HPDE6-E6E7 (cell line): ENCODE measurements around the gene PCYT1A.
"Not testable (repeated sequence)": the region's sequence is repeated elsewhere in the genome, so short reads cannot be mapped to it uniquely, and the experiment has no call there.

Source experiments
- DNase-seq: peaks from one replicate; pipeline ENCODE4 v3.0.0; 2011; ENCODE audit warnings: missing footprints; ENCODE audit errors: extremely low spot score

Gene PCYT1A

DNA sequence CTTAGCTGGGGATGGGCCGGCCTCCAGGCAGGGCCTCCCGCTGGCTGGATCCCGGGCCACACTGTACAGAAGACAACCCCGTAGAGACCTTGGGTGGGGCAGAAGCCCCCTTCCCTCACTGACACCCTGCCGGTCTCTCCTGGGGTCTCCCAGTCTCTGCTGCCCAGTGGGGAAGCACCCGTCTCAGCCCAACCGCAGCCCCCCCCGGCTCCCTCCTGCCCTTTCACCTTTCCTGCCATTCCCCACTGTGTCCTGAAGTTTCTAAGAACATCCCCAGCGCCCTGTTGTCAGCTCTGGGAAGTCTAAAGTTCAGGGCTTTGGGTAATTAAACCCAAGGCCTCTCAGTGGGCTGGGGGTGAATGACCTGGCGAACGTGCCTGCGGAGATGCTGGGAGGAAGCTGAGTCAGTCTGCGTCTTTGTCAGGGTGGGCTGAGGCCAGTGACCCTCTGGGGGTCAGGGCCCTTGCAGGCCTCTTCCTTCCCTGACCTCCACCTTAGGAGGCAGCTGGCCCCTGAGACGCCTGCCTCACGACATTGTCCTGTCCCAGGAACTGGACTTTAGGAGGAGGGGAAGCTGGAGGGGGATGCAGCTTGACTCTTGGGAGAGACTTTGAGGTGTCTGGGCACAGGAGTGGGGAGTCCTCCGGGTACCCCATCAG is 72.6 kb downstream of the PCYT1A start:
- no peak for DNase-seq

DNA sequence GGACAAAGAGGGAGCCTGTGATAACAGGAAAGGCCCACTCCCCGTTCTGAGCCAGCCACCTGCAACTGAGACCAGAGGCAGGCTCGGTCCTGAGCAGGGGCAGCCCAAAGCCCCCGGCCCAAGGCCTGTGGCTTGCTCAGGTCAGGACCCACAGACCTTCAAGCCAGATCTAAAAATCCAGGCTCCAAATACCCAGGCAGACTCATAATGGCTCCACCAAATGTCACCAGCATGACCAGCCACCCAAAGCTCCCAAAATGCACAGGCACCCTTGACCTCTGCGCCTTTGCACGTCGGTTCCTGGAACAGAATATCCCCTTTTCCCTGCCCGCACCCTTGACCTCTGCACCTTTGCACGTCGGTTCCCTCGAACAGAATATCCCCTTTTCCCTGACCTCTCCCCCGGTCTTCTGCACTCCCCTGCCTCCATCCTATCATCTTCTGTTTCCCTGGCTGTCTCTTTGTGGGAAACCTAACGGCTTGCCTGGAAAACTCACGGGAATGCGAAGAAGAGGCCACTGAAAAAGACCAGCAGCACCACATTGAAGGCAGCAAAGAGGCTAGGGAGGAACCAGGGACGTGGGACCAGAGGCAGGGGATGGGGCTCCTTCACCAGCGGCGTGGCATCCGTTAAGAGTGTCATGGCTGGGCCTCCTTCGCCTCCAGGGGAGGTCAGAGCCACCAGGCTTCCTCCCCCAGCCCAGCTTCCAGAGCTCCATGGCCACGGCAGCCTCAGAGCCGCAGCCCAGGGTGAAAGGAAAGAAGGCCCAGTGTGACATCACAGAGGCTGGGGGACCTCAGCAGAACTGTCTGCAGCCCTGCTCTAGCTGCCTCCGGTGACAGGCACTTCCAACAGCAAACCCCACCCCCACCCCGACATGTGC is 76.6 kb downstream of the PCYT1A start, which contains the start of gene ZDHHC19:
TSS of gene ZDHHC19 (minus strand) at position 728 of the 884 bp plus-strand sequence. CDS start at position 643, 85 bp downstream.
- DNase-seq, result no peak

DNA sequence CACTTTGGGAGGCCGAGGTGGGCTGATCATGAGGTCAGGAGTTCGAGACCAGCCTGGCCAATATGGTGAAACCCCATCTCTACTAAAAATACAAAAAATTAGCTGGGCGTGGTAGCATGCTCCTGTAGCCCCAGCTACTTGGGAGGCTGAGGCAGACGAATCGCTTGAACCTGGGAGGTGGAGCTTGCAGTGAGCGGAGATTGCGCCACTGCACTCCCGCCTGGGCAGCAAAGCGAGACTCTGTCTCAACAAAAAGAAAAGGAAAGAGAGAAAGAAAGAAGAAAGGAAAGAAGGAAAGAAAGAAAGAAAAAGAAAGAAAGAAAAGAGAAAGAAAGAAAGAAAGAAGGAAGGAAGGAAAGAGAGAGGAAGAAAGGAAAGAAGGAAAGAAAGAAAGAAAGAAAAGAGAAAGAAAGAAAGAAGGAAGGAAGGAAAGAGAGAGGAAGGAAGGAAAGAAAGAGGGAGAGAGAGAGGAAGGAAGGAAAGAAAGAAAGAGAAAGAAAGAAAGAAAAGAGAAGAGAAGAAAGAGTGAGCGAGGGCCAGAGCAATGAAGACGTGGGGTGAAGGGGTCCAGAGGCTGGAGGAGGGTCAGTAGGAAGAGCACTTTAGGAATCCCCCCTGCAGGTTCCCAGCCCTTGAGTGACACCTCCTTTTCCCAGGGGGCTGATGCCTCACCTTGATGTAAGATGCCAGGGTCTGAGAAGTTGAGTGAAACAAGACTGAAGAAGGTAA is 77.4 kb downstream of the PCYT1A start:
- not testable (repeated sequence) for DNase-seq

DNA sequence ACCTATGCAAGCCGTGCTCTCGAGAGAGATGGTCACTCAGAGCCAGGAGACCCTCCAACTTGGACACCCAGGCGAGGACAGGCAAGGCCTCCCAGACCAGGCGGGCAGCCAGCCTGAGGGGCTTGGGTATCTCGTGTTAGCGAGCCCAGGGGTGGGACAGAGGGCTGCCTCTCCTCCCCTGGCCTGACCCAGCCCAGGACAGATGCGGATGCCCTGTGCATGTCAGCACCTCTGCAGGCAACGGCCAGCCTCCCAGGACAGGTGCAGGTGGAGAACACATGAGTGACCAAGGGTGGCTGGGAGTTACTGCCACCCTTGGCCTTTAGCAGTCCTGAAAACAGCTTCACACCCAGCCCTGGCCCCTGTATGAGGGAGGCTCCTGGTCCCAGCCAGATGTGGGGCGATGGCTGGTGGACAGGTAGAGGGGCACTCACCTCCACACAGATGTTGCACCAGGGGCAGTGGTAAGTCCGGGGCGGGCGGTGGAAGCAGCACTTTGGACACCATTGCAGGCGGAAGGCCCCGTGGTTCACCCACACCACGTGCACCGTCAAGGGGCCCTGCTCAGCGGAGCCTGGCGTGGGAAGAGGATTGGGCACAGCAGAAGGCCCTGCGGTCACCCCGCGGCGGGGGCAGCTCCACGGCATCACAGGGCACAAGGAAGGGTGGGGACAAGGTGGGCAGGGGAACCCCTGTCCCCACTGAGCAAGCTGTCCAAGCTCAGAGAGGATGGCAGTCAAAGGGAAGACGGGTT is 78.4 kb downstream of the PCYT1A start:
- no peak for DNase-seq

DNA sequence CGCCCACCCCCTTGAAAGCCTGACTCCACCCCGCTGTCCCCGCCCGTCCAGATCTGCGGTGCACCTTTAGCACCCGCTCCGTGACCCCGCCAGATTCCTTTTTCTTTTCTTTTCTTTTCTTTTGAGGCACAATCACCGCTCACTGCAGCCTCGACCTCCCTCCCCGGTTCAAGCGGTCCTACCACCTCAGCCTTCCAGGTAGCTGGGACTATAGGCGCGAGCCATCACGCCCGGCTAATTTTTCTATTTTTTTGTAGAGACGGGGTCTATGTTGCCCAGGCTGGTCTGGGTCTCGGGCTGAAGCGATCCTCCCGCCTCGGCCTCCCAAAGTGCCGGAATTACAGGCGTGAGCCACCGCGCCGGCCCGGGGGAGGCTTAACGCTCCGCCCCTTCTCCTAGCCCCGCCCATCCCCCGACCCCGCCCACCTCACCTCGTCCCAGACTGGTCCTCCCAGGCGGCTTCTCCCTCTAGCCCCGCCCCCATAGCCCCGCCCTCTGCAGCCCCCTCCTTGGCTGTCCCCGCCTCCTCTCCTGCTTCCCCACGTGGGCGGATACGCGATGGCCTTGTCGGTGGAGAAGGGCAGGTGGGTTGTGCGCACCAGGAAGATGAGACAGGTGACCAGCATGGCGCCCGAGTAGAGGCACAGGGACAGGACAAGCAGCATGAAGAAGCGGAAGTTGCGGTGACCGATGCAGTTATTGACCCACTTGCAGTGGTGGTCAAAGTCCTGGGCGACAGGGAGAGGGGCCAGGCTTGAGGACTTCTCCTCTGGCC is 79.5 kb downstream of the PCYT1A start:
- no peak for DNase-seq

DNA sequence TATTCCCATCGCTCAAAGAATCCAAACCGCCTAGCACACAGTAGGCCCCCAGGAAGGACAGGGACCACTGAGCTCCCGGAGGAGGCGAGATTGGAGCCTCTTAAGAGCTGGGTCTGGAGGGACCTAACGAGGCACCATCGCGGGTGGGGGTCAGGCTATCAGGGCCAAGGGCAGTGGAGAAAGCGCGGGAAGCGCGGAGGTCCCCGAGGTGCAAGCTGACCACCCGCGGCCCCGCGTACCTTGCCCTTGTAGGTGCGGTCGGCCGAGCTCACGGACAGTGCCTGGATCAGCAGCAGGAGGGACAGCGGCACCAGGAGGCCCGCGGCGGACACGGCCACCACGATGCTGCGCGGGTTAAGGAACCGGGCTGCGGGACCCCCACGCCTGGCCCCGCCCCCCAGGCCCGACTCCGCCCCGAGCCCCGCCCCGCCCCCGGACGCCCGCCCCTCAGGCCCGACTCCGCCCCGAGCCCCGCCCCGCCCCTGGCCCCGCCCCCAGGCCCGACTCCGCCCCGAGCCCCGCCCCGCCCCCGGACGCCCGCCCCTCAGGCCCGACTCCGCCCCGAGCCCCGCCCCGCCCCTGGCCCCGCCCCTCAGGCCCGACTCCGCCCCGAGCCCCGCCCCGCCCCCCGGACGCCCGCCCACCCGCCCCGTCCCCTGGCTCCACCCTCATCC is 80.2 kb downstream of the PCYT1A start:
- no peak for DNase-seq

DNA sequence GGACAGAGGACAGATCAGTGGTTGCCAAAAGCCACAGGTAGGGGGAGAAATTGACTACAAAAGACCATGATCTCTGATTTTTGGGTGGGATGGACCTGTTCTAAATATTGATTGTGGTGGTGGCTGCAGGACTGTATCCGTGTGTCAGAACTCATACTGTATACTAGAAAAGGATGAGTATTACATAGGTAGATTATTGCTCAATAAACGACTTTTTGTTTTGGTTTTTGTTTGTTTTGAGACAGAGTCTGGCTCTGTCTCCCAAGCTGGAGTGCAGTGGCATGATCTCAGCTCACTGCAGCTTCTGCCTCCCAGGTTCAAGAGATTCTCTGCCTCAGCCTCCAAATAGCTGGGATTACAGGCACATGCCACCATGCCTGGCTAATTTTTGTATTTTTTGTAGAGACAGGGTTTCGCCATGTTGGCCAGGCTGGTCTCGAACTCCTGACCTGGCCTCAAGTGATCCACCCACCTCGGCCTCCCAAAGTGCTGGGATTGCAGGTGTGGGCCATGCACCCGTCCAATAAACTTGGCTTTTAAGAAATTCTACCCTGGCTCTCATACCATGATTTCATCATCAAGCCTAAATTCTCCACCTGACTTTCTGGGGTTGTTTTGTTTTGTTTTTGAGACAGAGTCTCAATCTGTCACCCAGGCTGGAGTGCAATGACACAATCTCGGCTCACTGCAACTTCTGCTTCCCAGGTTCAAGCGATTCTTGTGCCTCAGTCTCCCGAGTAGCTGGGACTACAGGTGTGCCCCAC is 81.9 kb downstream of the PCYT1A start:
- not testable (repeated sequence) for DNase-seq

DNA sequence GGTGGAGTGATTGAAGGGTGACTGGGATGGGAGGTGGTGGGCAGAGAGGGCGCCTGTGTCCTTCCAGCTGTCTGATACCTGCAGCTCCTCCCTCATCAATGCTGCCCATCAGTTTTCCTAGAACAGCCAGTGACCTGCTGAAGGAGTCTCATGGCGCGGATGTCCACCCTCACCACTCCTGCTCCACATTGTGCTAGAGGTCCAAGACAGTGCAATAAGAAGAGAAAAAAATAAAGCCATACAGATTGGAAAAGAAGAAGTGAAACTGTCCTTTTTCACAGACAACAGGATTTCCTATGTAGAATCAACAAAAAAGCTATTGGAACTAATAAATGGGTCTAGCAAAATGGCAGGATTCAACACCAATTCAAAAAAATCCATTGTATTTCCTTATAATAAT is 83.7 kb downstream of the PCYT1A start:
- no peak for DNase-seq

DNA sequence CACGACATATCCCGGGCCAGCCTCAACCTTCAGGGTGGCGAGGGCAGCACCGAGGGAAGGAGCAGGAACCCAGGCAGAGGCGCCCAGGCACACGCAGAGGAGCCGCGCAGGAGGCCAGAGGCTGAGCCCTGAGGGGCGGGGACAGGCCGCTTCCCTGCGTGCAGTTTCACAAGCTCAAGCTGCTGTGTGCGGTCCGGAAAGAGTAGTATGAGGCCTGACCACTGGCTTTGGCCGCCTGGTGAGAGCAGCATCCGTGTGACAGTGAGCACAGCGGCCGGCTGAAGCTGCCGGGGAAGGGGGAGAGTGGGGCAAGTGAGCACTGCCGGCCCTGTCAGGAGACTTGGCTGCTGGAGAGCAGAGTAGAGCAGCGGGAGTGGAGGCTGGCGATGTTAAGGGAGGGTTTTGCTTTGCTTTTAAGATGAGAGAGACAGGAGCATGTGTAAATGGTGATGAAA is 85.0 kb downstream of the PCYT1A start:
- DNase-seq, result no peak

DNA sequence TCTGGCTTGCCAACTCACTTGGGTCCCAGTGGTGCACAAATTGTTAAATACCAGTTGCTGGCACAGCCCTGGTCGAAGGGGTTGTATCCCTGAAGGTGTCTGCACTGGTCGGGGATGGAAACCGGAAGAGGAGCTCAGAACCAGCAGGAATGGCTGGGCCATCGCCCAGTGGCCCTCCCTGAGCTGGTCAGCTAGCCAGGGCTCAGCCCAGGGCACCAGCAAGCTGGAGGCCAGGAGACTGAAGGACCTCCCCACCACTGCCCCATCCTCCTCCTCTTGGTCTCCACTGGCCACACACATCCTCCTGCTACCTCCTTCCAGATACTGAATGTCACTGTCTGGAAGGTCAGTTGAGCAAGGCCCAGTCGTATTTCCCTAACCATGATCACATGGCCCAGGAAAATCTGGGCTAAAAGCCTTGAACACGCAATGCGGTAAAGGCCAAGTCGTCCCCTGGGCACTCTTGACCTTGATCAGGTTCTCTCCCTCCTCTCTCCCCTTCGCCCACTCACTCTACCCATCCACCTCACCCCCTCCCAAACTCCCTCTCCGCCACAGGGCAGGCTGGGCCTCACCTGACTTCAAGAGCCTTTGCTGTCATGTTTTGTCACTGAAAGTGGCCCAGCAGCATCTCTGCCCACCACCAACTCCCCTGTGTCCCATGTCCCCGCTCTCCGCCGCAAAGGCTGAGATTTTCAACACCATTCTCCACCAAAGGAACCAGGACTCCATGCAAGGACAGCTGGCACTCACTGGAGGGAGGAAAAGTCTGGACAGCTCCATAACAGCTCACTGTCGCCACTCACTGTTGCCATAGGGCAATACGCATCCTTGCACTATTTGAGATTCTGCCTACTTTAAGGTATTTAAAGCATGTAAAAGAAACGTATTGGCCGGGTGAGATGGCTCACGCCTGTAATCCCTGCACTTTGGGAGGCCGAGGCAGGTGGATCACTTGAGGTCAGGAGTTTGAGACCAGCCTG is 88.5 kb downstream of the PCYT1A start:
- DNase-seq, result no peak

DNA sequence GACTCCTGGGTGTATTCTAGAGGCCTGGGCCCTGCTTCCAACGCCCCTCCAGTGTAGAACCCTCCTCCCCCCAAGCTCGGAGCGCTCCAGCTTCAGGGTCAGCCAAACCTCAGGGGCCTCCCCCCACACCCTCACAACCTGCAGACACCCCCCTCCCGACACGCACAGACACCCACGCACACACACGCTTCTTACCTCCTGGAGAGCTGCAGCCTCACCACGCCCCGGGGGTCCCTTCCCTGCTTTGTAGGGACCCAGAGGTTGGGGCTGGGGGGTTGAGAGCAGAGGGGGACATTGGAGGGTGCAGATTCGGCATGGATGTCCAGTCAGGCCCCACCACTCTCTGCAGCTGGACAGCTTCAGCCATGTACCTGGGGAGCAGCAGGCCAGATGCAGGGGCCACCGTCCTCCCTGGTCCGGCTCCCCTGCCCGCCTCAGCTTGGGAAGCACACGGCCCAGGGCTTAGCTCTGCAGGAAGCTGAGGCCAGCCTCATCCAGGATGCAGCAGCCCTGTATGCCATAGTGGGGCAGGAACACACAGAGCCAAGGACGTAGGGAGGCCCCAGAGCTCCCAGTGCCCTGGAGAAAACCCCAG is 89.3 kb downstream of the PCYT1A start:
- no peak for DNase-seq

DNA sequence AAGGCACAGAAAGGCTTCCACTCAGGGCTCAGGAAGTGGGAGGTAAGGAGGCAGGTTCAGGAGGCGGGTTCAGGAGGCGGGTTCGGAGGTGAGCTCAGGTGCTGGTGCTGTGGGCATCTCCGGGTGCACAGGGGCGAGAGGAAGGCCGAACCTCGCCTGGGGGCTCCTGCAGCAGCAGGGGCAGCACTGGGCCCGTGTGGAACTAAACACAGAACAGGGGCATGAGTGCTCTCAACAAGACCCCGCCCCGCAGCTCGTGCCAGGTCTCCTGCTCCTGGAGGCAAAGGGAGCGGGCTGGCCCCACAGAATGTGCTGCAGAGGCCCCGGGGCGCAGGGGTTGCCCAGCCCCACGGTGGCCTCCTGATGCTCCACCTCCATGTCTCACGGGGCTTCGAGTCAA is 90.0 kb downstream of the PCYT1A start:
- DNase-seq, result no peak

DNA sequence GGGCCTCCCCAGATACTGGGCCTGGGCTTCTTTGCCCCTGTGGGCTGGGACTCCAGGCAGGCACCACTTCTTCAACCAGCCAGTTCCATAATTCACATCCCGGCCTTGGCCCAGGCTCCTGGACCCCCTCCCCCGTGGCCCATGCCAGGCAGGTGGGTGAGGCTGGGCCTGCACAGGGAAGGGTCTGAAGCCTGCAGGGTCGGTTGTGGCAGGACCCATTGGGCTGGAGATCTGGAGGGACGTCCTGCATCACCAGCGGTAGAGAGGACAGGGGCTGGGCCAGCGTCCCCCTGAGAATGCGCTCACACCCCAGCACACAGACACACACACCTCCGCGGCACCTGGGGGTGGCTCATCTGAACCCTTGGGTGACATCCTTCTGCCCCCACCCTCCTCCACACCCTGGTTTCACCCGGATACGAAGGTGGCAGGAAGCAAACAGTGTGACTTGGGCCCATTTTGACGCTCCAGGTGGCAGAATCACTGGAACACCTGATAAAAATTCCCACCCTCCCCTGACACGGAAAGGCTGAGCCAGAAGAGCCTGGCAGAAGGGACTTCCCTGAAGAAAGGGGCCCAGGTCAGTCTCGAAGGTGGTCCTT is 91.8 kb downstream of the PCYT1A start:
- DNase-seq, result no peak

DNA sequence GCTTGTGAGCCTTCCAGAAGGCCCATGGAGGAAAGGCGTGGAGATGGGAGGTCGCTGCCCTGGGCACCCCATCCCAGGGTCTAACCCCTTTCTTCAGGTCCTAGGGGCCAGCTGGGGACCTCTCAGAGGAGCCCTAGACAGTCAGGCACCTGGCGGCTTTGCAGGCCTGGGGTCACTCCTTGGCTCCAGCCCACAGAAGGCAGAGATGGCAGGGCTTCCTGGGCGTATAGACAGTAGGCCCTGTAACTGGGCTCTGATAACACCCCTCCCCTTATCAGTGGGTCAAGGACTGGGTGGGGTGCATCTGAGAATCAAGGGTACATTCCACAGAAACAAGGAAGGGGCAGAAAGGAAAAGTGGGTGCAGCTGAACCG is 93.0 kb downstream of the PCYT1A start:
- DNase-seq, result no peak

DNA sequence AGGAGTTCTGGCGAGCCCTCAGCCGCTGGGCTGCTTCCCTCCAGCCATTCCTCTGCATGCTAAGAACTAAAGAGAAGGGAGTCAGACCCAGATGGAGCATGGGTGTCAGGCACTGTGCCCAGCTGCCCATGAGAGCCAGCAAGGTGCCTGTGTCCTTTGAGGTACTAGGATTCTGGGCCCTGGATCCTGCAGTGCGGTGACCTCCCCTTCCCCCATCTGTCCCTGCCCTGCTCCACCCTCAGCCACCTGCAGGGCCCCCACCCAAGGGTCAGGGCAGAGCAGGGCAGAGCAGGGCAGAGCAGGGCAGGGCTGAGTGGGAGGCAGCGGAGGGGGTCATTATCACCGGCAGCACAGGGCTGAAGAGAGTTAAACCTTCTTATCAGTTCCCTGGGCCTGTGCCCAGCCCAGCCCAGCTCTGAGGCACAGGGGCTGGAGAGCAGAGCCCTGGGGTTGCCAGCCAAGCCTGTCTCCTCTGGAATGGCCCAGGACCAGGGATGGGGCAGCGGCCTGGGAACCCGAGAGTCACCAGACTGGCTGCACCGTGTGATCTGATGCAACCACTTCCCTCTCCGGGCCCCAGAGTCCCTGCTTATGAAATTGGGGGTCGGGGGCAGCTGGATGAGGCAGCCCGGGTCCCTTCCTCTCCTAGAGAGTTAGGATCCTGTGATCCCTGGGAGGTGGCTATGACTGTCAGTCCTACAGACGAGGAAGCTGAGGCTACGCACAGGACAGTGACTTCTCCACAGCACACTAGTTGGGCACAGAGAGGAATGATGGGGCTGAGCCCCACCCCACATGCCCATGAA is 93.6 kb downstream of the PCYT1A start:
- DNase-seq, result no peak

DNA sequence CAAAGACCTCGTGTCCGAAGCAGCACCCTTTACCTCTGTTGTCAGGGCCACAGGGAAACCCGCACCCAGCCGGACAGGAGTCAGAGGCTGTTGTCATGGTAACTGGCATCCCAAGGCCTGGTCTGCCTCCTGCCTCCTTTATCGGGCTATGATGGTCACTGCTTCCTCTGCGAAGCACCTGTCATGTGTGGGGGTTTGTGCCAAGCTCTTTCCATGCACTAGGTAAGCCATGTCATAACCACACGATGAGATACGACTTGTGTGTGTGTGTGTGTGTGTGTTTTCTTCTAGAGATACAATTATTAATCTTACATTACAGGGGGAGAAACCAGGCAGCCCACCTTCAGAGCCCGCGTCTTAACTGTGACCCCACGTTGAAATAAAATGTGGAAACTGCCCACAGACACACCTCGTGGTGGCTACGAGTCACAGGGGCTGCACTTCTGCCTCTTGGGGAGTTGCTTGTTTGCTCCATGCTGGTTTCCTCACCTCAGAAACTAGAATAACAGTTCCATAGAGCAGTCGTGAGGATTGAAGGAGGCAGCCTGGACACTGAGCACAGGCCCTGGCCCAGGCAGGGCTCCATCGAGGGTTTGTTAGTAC is 94.3 kb downstream of the PCYT1A start:
- DNase-seq, result no peak
